Activated CD4-positive, alpha-beta memory T cell treated with anti-CD3 and anti-CD28 coated beads, Interleukin-2, amount 10 ng/mL, durations not matched to agents 7 days and 5 days (primary cell): Measurements from ENCODE around the gene SKP1. TPM values are rescaled to one million over a fixed set of nuclear protein-coding genes. Genes with fewer than 3 reads are reported as not detected.

ENCODE experiments used
- CTCF ChIA-PET: fragments of 350-600 bp; sonication (Branson Sonifier 250); formaldehyde crosslinking; loops from one replicate; lab custom pipeline; 2021; ENCODE audit warnings: antibody characterized with exemption, inconsistent platforms; lab: Charles Lee
- POLR2A ChIA-PET: fragments of 350-600 bp; sonication (Branson Sonifier 250); formaldehyde crosslinking; loops from one replicate; lab custom pipeline; 2021; ENCODE audit warnings: antibody characterized with exemption; lab: Charles Lee
- DNase-seq: peaks from one replicate; pipeline ENCODE4 v3.0.0-alpha.2; 2020
- H3K27ac Mint-ChIP-seq: one replicate; pipeline ENCODE4 v1.8.0; 2021; ENCODE audit warnings: mild to moderate bottlenecking, mixed read lengths
- H3K27me3 Mint-ChIP-seq: one replicate; pipeline ENCODE4 v1.8.0; 2021; ENCODE audit warnings: mixed read lengths
- H3K36me3 Mint-ChIP-seq: one replicate; pipeline ENCODE4 v1.8.0; 2021; ENCODE audit warnings: low read depth, mixed read lengths
- H3K4me1 Mint-ChIP-seq: one replicate; pipeline ENCODE4 v1.8.0; 2021; ENCODE audit warnings: mixed read lengths
- H3K4me3 Mint-ChIP-seq: one replicate; pipeline ENCODE4 v1.8.0; 2021; ENCODE audit warnings: mild to moderate bottlenecking, mixed read lengths
- H3K9me3 Mint-ChIP-seq: one replicate; pipeline ENCODE4 v1.8.0; 2021; ENCODE audit warnings: mixed read lengths
- total RNA-seq, 2 experiments: library from RNA; stranded (reverse); gene quantifications; one replicate each; pipeline ENCODE4 v1.2.3, GENCODE V29; 2021

The SKP1 gene
- total RNA-seq, 2 experiments from 2014 or later: 197 to 205 TPM

- Mint-ChIP-seq H3K27ac (no peak overlapping the region), H3K4me3 (no peak overlapping the region), H3K36me3 (peaks cover 13% of the 10 kb centered on the region), H3K27me3 (peaks cover 47% of the 10 kb centered on the region), H3K4me1 (peaks cover 73% of the 10 kb centered on the region), H3K9me3 (no peaks in the 10 kb centered on the region)
- POLR2A ChIA-PET: interaction anchor here (1.2 to 2.5 kb wide), 4 partner anchors 9 to 52 kb away, joined by 5 to 12 read pairs (median 10); partner anchors contain the start of gene SKP1
- no peak for DNase-seq
- CTCF ChIA-PET: interaction anchor here (1.3 to 1.7 kb wide), 2 partner anchors 16 to 85 kb away, joined by 5 to 6 read pairs; no protein-coding TSS in a partner anchor
Observed at GRCh38 chr5:134124289-134125038, 52.3 kb downstream of the SKP1 start.

GRCh38 chr5:134123360-134123759, 53.4 kb downstream of the SKP1 start:
- ChIA-PET CTCF (interaction anchor here (1.4 kb wide), 1 partner anchor 16 kb away, joined by 4 read pairs; no protein-coding TSS in a partner anchor), POLR2A (interaction anchor here (0.6 to 2.5 kb wide), 3 partner anchors 9 to 14 kb away, joined by 3 to 10 read pairs (median 3); no protein-coding TSS in a partner anchor)
- DNase-seq: no peak
- H3K9me3 Mint-ChIP-seq: no peaks in the 10 kb centered on the region
- H3K27ac Mint-ChIP-seq: peak overlapping the region; percentile 56
- peaks cover 69% of the 10 kb centered on the region for H3K4me1 Mint-ChIP-seq
- peaks cover 45% of the 10 kb centered on the region for H3K27me3 Mint-ChIP-seq
- peaks cover 9% of the 10 kb centered on the region for H3K36me3 Mint-ChIP-seq
- H3K4me3 Mint-ChIP-seq: no peak overlapping the region

GRCh38 chr5:134122530-134122929, 54.2 kb downstream of the SKP1 start:
- Mint-ChIP-seq H3K9me3 (no peaks in the 10 kb centered on the region), H3K4me3 (no peak overlapping the region), H3K36me3 (peaks cover 12% of the 10 kb centered on the region), H3K27me3 (peaks cover 45% of the 10 kb centered on the region), H3K4me1 (peaks cover 64% of the 10 kb centered on the region), H3K27ac (peak overlapping the region; percentile 59)
- POLR2A ChIA-PET: interaction anchor here (1.1 to 1.4 kb wide), 2 partner anchors 10 to 11 kb away, joined by 3 to 4 read pairs; no protein-coding TSS in a partner anchor
- peak; percentile 45 for DNase-seq
- CTCF ChIA-PET: interaction anchor here (1.3 to 2.1 kb wide), 3 partner anchors 11 to 22 kb away, joined by 3 to 6 read pairs (median 4); no protein-coding TSS in a partner anchor

- H3K4me3 Mint-ChIP-seq: peak overlapping the region; percentile 37
- POLR2A ChIA-PET: interaction anchor here (1.2 to 1.4 kb wide), 2 partner anchors 12 to 16 kb away, joined by 7 to 9 read pairs; no protein-coding TSS in a partner anchor
Observed at GRCh38 chr5:134120386-134121138, 56.2 kb downstream of the SKP1 start.

GRCh38 chr5:134119720-134120119, 57.0 kb downstream of the SKP1 start:
- Mint-ChIP-seq H3K27ac (no peak overlapping the region), H3K27me3 (peaks cover 61% of the 10 kb centered on the region), H3K4me3 (no peak overlapping the region), H3K9me3 (no peaks in the 10 kb centered on the region), H3K36me3 (peaks cover 21% of the 10 kb centered on the region), H3K4me1 (peaks cover 61% of the 10 kb centered on the region)
- POLR2A ChIA-PET: interaction anchor here (1.2 to 2.6 kb wide), 4 partner anchors 9 to 19 kb away, joined by 4 to 18 read pairs (median 8); no protein-coding TSS in a partner anchor
- DNase-seq: no peak
- CTCF ChIA-PET: interaction anchor here (2.5 to 3.2 kb wide), 2 partner anchors 21 to 80 kb away, joined by 12 to 16 read pairs; no protein-coding TSS in a partner anchor

More at GRCh38 chr5:134120386-134121138, 56.2 kb downstream of the SKP1 start:
- DNase-seq: no peak
- H3K36me3 Mint-ChIP-seq: peaks cover 21% of the 10 kb centered on the region
- H3K4me1 Mint-ChIP-seq: peaks cover 68% of the 10 kb centered on the region
- no peak overlapping the region for H3K27ac Mint-ChIP-seq
- H3K9me3 Mint-ChIP-seq: no peaks in the 10 kb centered on the region
- CTCF ChIA-PET: interaction anchor here (3.2 kb wide), 1 partner anchor 81 kb away, joined by 16 read pairs; no protein-coding TSS in a partner anchor
- peaks cover 61% of the 10 kb centered on the region for H3K27me3 Mint-ChIP-seq

- CTCF ChIA-PET: interaction anchor here (2.4 to 3.2 kb wide), 3 partner anchors 17 to 79 kb away, joined by 9 to 16 read pairs (median 12); no protein-coding TSS in a partner anchor
- Mint-ChIP-seq H3K4me3 (no peak overlapping the region), H3K4me1 (peaks cover 63% of the 10 kb centered on the region), H3K27ac (no peak overlapping the region), H3K36me3 (peaks cover 21% of the 10 kb centered on the region), H3K27me3 (peaks cover 66% of the 10 kb centered on the region), H3K9me3 (no peaks in the 10 kb centered on the region)
- no peak for DNase-seq
- POLR2A ChIA-PET: interaction anchor here (1.0 to 2.6 kb wide), 4 partner anchors 10 to 29 kb away, joined by 3 to 18 read pairs (median 4); no protein-coding TSS in a partner anchor
Observed at GRCh38 chr5:134118212-134118835, 58.4 kb downstream of the SKP1 start.

- Mint-ChIP-seq H3K27me3 (peaks cover 72% of the 10 kb centered on the region), H3K4me1 (peaks cover 60% of the 10 kb centered on the region), H3K9me3 (no peaks in the 10 kb centered on the region), H3K36me3 (peaks cover 21% of the 10 kb centered on the region), H3K27ac (no peak overlapping the region), H3K4me3 (peak overlapping the region; percentile 25)
- no peak for DNase-seq
- ChIA-PET POLR2A (interaction anchor here (1.0 to 6.3 kb wide), 9 partner anchors 10 to 60 kb away, joined by 3 to 35 read pairs (median 5); partner anchors contain the start of gene SKP1), CTCF (interaction anchor here (1.2 to 3.2 kb wide), 4 partner anchors 16 to 78 kb away, joined by 5 to 16 read pairs (median 7); no protein-coding TSS in a partner anchor)
Observed at GRCh38 chr5:134116789-134117761, 59.7 kb downstream of the SKP1 start.

- POLR2A ChIA-PET: interaction anchor here (1.0 to 6.3 kb wide), 9 partner anchors 11 to 77 kb away, joined by 3 to 35 read pairs (median 5); partner anchors contain the start of gene SKP1
- Mint-ChIP-seq H3K27me3 (peaks cover 73% of the 10 kb centered on the region), H3K4me1 (peaks cover 62% of the 10 kb centered on the region), H3K4me3 (peak overlapping the region; percentile 63), H3K27ac (no peak overlapping the region), H3K9me3 (no peaks in the 10 kb centered on the region), H3K36me3 (peaks cover 21% of the 10 kb centered on the region)
- no peak for DNase-seq
- CTCF ChIA-PET: interaction anchor here (1.2 to 2.4 kb wide), 3 partner anchors 15 to 77 kb away, joined by 5 to 9 read pairs (median 5); no protein-coding TSS in a partner anchor
Observed at GRCh38 chr5:134116286-134116685, 60.5 kb downstream of the SKP1 start.

- Mint-ChIP-seq H3K9me3 (no peaks in the 10 kb centered on the region), H3K4me3 (peak overlapping the region; percentile 63), H3K4me1 (peaks cover 65% of the 10 kb centered on the region), H3K27me3 (peaks cover 76% of the 10 kb centered on the region), H3K36me3 (peaks cover 21% of the 10 kb centered on the region), H3K27ac (no peak overlapping the region)
- ChIA-PET CTCF (interaction anchor here (1.2 to 2.2 kb wide), 2 partner anchors 26 to 76 kb away, joined by 5 read pairs; no protein-coding TSS in a partner anchor), POLR2A (interaction anchor here (1.0 to 6.3 kb wide), 7 partner anchors 12 to 77 kb away, joined by 3 to 35 read pairs (median 5); partner anchors contain the start of gene SKP1)
- no peak for DNase-seq
Observed at GRCh38 chr5:134115806-134116175, 61.0 kb downstream of the SKP1 start.

GRCh38 chr5:134114886-134115805, 61.6 kb downstream of the SKP1 start:
- Mint-ChIP-seq H3K4me1 (peaks cover 66% of the 10 kb centered on the region), H3K27me3 (peaks cover 74% of the 10 kb centered on the region), H3K27ac (no peak overlapping the region), H3K9me3 (no peaks in the 10 kb centered on the region), H3K4me3 (peak overlapping the region; percentile 63), H3K36me3 (peaks cover 21% of the 10 kb centered on the region)
- ChIA-PET POLR2A (interaction anchor here (1.0 to 6.3 kb wide), 8 partner anchors 12 to 110 kb away, joined by 3 to 35 read pairs (median 6); partner anchors contain the start of genes SKP1 and VDAC1), CTCF (interaction anchor here (0.6 to 5.1 kb wide), 5 partner anchors 14 to 76 kb away, joined by 4 to 74 read pairs (median 5); no protein-coding TSS in a partner anchor)
- DNase-seq: peak; percentile 52
